COLO668 (cell line): ENCODE data around the gene FASN.
"Not testable (repeated sequence)": the region's sequence is repeated elsewhere in the genome, so short reads cannot be mapped to it uniquely, and the experiment has no call there.

Experiments
- DNase-seq: peaks from one replicate; lab custom pipeline; 2025; ENCODE audit not compliant: unreplicated experiment; lab: John Stamatoyannopoulos, UW

FASN gene

DNA sequence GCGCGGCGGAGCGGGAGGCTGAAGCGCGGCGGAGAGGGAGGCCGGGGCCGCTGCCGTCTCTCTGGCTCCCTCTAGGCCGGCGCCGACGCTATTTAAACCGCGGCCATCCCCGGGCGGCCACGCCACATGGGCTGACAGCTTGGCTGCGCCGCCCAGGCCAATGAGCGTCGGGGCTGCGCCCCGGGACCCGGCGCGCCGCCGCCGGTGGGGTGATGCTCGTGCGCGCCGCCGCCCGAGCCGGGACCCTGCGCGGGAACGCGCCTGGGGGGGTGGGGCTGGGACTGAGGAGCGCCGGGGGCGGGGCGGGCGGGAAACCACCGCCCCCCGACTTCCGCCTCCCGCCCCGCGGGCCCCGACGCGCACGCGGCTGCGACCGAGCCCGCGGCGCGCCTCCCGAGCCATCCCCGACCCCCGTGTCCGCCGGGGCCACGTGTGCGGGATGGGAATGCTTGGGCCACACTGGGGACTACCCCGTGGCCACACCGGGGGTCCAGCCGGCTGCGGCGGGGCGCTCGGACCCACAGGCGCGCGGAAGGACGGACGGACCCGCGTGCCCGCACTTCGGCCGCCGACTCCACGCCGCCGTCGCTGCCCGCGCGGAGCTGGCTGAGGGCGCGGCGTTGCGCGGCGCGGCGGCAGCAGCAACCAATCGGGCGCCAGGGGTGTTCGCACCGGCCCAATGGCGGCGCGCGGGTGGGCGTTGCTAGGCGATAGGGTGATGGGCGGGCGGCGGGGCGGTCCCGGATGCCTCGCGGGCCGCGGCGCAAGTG, at the start of gene FASN:
FASN (minus strand) TSS at position 68 of the 770 bp plus-strand sequence. CDS start 1,791 bp downstream, outside the sequence.
- peak; percentile 97 for DNase-seq

DNA sequence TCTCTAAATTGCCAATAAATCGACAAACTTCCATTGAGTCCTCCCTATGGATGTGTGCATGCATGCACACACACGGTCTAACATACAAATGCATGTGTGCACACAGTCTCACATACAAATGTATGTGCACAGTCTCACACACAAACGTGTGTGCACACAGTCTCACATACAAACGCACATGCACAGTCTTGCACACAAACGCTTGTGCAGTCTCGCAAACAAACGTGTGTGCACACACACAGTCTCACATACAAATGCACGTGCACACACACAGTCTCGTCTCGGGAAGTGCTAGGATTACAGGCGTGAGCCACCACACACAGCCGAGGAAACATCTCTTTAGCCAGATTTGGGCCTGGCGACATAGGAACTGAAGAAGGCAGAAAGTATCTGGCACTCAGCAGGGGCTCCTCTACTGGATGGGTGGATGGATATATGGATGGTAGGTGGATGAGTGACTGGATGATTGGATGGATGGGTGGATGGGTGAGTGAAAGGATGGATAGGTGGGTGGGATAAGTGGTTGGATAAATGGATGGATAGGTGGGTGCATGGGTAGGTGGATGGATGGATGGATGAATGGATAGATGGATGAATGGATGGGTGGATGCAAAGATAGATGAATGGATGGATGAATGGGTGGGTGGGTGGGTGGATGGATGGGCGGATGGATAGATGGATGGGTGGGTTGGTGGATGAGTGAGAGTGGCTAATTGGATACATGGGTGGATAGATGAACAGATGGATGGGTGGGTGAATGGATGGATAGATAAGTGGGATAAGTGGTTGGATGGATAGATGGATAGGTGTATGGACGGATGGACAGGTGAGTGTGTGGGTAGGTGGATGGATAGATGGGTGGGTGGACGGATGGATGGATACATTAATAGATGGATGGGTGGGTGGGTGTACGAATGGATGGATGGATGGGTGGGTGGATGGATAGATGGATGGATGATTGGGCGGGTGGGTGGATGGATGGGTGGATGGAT, 48.9 kb upstream of the FASN start:
- DNase-seq, result no peak

DNA sequence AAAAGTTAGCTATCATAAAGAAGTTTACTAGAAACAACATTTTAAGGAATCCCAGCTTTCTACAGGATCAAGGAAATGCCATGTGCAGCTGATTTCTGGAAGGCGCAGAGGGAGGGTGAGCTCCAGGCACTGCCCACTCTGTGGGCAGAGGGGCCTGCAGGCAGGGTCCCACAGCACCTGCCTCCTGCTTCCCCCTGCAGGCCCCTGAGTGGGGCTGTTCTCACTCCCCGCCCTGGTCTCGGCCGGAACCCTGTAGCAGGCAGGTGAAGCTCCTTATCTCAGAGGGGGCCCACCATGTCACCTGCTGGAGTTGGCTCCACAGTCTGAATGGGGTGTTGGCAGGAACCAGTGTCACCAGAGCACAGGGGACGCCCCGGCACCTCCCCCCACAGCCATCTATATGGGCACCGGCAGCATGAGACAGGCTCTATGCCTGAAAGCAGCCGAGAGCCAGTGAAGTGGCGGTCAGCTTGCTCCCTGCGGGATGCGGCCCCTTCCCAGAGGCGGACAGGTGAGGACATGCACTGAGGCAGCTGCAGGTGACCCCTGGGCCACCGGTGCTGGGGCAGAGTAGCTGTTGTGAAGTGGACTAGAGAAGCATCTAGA, 47.6 kb upstream of the FASN start:
- DNase-seq, result no peak

DNA sequence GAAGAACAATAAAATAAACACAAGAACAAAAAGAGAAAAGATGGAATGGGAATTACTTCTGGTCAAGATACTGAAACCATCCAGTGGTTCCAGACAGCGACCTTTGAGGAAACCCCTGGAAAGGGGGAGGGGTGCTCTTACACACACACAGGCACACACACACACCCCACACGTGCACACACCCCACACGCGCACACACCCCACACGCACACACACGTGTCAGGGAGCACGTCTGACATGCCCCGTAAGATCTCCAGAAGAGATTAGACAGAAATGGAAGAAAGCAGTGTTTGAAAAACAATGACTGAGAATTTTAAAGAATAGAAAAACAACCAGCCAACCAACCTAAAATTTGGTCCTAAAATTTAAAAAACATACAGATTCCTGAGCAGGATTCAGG, 45.3 kb upstream of the FASN start:
- no peak for DNase-seq

DNA sequence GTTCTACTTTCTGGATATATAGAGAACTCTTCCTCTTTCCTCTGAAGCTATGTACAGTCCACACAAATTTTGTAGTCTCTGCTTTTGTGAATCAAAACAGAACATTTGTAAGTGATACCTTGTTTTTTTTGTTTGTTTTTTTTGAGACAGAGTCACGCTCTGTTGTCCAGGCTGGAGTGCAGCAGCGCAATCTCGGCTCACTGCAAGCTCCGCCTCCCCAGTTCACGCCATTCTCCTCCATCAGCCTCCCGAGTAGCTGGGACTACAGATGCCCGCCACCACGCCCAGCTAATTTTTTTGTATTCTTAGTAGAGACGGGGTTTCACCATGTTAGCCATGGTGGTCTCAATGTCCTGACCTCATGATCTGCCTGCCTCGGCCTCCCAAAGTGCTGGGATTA, 41.9 kb upstream of the FASN start:
- DNase-seq, result not testable (repeated sequence)

DNA sequence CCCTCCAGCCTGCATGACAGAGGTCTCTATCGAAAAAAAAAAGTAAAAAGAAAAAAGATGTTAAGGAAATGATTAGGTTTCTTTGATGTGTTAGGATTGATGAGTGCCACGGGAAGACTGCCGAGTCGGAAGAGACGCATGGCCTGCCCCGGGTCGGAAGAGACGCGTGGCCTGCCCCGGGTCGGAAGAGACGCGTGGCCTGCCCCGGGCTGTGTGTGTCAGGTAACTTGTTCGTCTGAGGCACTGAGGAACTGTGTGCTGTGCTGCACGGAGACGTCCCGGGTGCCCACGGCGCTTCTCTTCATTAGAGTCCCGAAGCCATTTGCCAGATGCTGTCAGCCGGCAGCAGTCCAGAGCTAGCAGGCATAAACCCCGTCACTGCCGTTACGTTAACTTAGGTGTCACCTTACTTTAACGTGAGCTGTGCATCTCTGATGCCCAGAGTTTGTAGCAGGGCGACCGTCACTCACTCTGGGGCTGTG, 40.5 kb upstream of the FASN start:
- no peak for DNase-seq

DNA sequence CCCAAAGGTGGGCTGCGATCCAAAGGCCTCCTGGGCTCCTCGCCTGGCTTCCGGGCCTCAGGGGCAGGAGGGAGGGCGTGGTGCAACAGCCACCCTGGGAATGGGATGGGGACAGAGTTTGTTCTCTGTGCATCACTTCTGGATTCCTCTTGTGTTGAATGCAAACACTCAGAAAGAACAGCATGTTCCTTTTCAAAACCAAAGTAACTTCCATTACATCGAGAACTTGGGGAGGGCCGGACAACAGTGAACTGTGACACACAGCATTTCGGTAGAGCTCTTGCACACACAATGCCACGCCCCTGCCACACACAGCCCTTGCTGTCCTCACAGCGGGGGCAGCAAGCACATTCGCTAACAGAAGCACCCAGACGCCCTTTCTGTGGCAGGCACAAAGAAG, 36.1 kb upstream of the FASN start:
- DNase-seq, result no peak

DNA sequence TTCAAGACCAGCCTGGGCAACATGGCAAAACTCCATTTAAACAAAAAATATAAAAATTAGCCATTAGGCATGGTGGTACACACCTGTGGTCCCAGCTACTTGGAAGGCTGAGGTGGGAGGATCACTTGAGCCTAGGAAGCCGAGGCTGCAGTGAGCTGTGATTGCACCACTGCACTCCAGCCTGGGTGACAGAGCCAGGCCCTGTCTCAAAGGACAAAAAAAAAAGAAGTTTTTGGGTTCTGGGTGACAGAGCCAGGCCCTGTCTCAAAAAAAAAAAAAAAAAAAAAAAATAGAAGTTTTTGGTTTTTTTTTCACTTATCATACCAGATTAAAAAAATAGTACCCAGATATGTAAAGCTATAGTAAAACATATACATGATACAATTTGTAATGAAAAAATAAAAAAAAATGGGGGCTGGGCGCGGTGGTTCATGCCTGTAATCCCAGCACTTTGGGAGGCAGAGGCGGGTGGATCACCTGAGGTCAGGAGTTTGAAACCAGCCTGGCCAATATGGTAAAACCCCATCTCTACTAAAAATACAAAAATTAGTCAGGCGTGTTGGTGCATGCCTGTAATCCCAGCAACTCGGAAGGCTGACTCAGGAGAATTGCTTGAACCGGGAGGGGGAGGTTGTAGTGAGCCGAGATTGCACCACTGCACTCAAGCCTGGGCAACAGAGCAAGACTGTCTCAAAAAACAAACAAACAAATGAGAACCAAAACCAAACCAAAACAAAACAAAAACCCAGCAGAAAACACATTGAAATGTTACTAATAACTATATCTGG, 35.3 kb upstream of the FASN start:
- not testable (repeated sequence) for DNase-seq

DNA sequence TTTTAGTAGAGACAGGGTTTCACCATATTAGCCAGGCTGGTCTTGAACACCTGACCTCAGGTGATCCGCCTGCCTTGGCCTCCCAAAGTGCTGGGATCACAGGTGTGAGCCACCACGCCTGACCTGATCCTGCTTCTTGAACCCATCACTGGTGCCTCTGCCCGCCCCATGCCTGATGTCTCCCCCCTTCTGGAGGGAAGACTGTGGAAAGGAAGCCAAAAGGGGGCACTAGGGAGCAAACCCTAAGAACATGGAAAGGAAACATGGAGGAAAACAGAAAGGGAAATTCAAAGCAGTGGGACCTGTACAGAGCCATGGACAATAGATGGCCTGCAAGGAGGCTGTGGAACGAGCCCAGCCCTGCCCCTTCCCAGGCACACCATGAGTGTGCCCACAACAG, 31.1 kb upstream of the FASN start:
- DNase-seq, result no peak

DNA sequence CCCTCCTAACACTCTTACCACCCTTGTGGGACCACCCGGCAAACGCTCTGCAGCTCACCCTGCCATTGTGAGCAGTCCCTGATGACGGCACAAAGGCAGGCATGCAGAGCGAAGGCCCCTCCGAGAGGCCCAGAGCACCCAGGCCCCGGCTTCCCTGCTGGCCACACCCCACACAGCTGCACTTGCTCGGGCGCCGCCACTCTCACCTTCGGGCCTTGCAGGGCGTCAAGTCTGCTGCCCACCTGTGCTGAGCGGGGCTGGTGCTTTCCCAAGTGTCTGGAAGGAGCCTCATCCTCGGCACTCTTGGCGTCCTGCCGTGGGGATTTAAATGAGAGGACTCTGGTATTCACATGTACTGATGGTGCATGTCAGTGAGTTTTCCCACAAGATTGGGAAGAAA, 30.3 kb upstream of the FASN start:
- DNase-seq, result no peak

DNA sequence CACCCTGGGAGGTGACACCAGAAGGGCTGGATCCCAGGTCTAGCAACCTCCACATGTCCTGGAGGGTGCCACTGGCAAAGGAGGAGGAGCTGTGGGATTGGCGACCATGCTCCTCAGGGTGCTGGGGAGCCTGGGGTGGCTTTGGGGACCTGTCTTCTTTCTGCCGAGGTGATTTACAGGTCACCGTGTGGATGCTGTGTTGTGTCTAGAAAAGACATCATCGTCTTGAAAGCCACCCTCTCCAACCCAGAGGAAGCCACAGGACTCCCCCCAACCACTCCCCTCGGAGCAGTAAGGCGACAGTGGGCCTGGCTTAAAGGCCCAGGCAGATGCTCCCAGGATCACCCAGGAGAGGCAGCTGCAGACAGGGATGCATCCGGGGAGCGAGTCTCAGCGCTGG, 29.7 kb upstream of the FASN start:
- no peak for DNase-seq

DNA sequence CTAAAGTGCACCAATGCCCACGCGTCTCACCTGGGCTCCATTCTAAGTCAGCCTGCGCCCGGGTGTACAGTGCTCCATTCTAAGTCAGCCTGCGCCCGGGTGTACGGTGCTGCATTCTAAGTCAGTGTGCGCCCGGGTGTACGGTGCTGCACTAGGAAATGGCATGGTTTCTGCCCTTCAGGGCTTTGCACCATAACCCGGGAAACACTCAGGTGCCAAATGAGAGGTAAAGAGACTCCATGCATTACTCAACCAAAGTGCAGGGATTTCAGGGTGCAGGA, 29.2 kb upstream of the FASN start:
- DNase-seq, result no peak

DNA sequence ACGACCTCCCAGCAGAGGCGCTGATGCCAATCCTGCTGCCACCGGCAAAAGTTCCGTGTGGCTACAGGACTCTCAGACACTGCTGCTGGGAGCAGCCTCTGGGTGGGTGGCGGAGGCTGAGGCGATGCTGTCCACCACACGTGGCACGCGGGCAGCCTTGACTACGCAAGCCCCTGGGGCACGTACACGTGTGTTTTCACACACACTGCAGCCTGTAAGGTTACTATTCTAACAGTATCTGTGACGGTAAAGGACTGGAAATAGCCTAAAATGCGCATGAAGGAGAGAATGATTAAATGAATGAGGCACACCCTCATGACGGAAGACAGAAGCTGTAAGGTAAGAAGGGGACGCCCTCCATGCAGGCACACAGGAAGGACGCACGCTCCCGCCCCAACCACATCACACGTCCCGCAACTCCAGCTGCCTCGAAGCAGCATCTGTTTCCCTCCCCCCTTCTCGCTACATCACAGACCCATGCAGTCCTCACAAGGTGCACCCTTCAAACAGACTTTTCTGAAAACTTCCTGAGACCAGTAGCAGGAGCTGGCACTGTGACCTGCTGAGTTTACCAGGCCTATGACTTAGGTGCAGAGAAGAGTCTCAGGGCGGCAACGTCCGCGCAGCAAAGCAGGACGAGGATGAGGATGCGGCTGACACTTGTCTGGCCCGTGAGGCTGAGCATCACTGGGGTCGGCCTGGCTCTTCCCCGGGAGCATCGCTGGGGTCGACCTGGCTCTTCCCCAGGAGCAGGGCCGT, 28.7 kb upstream of the FASN start:
- no peak for DNase-seq

DNA sequence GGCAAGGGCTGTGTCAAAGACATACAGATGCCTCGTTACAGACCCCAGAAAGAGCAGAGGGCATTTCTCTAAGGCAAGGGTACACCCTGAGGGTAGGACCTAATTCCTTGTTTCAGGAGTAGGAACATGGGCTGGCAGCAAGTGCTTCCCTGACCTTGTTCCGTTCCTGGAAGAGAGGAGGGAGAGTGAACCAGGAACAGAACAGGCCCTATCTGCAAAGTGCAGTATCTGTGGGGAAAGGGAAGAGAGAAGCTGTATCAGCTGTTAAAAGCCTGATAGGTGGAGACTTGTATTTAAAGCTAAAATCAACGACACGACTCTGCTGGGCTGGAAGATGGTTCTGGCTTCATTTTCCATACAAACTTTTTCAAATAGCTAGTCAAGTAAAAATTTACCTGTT, 26.1 kb upstream of the FASN start:
- DNase-seq, result no peak

DNA sequence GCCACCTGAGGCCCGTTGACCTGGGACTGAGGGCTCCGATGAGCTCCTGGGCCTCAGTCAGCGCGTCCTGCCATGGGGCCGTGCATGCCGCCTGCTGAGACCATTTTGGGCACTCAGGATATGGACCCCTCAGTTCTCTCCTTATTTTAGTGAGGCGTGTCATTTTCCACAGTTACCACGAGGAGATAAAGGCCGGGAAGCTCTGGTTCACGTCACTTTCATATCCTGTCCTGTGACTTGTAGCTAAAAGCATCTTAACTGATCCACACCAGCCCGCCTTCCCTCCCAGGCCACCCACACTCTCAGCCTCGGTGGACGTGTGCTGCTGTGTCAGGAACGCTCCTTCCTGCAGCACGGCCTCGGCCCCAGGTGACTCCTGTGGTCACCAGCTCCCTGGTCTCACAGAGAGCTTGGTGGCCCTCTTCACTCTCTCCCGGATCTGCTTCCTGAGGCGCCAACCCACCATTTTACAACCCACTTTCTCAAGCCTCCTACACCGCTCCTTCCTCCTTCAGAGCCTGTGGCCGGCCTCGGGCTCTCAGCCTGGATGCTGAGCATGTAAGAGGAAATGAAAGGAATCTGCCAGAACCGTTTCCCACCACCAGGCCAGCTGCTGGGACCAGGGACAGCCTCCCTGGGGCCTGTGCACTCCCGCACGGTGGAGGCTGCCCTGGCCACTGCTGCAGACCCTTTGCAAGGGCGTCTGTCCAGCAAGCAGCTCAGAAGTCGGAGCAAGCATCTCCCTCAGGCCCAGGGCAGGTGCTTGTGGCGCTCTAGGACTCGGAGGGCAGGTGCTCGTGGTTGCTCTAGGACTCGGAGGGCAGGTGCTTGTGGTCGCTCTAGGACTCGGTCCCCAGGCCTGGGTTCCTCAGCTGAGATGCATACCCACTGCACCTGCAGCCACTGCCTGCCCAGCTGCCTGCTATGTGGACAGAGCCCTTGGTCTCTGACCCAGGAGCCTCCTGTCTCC, 23.9 kb upstream of the FASN start:
- DNase-seq, result peak; percentile 78

DNA sequence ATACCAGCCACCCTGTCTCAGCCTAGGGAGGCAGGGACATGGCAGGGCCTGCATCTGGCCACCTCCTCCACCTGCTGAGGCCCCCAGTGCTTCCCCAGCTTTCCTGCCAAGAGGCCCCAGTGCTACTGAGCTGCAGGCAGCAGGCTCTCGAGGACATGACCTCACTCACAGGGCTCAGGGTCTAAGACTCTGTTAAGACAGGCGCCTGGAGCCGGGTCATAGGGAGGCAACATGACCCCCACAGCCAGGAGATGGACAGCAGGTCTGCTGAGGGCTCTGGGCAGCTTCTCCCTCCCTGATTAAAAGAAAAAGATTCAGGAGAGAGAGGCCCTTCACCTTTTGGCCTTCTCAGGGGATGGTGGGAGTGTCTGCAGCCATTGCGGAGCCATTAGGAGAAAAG, 23.2 kb upstream of the FASN start:
- DNase-seq, result no peak

DNA sequence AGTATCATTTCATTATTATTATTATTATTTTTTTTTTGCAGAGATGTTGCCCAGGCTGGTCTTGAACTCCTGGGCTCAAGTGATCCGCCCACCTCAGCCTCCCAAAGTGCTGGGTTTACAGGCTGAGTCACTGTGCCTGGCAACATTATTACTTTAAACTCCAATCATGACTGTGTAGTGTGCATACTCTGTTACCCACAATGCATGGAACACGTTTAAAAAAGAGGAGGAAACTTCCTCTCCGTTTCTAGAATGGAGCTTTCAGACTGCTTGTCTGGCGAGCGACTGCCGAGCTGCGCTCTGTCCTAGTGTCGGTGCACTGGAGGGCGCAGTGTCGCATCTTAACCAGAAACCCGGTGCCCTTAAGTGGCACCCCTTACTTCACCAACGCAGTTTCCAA, 22.1 kb upstream of the FASN start:
- no peak for DNase-seq

DNA sequence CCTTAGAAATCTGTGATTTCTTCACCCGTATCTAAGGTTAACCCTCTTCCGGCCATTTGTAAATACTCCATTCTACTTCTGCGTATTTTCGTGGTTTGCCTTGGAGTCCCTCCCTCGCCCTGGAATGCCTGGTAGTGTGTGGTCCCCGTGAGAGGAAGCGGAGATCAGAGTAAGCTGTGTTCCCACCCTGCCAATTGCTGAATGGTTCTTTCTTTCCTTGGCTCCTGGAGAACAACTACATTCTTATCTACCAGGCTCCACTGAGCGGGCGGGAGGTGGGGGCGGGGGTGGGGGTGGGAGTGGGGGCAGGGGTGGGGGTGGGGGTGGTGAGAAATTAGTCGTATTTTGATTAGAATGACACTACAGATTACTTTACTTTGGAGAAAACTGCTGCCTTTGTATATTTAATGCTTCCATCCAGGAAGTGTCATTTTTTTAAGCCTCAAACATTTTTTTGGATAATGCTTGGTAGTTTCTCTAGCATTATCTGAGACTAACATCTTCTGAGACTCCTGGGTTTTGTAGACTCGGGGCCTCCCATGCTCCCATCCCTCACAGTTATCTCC, 20.9 kb upstream of the FASN start:
- DNase-seq, result no peak
